ENCODE measurements around the gene KREMEN1. TPM values are rescaled to one million over a fixed set of nuclear protein-coding genes. Genes with fewer than 3 reads are reported as not detected.

Gene KREMEN1
- total and polyA plus RNA-seq, 2 of the 4 experiments (the other 2 are of a cell fraction): 2.9 to 4.6 TPM

DNA sequence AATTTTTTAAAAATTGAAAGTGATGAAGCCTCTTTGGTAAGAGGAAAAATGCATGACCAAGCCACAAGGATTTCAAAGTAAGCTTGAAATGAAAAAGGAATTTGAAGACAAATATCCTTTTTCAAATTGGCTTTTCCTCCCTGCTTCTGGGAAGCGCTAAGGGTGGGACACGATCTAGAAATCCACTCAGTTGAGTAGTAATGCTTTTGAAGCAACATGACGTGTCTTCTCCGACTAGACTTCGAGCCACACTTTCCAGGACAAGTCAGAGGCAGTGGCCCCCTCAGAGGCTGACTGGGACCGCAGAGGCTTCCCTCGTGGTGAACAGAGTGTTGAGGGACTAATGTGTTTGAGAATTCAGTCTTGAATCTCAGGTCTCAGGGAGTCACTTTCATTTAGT lies 39.8 kb downstream of the KREMEN1 start:
- H3K9me3 ChIP-seq (ENCODE audit: control insufficient read depth, insufficient read depth, low read length): no peaks in the 10 kb centered on the region
- peak overlapping the region; percentile 15; the same call in 1 of the 3 replicates for H2BK15ac ChIP-seq (ENCODE audit: low read depth, low read length)
- no peak for TF ChIP-seq POLR2A (IDR thresholded peaks at IDR 0.05; ENCODE audit: low read depth, low read length)
- no peak for TF ChIP-seq CEBPB (IDR thresholded peaks at IDR 0.05; ENCODE audit: low read depth, low read length)
- no peak for TF ChIP-seq RAD21 (IDR thresholded peaks at IDR 0.05; ENCODE audit: low read length)
- TF ChIP-seq RCOR1 (IDR thresholded peaks at IDR 0.05; ENCODE audit: insufficient replicate concordance, low read length): no peak
- no peak for TF ChIP-seq USF2 (IDR thresholded peaks at IDR 0.05; ENCODE audit: low read depth, low read length)
- no peak for TF ChIP-seq ELK1 (IDR thresholded peaks at IDR 0.05; ENCODE audit: borderline replicate concordance, low read depth, low read length)
- TF ChIP-seq CHD1 (IDR thresholded peaks at IDR 0.05; ENCODE audit: low read depth, low read length): no peak
- no peak for TF ChIP-seq MAZ (IDR thresholded peaks at IDR 0.05; ENCODE audit: borderline replicate concordance, low read depth, low read length)
- no peak for TF ChIP-seq MAFK (IDR thresholded peaks at IDR 0.05; ENCODE audit: low read depth, low read length)
- TF ChIP-seq CTCF (conservative IDR thresholded peaks at IDR 0.05; ENCODE audit: low read depth, low read length): no peak
- no peak for TF ChIP-seq RFX5 (IDR thresholded peaks at IDR 0.05; ENCODE audit: low read depth, low read length)
- TF ChIP-seq SMC3 (IDR thresholded peaks at IDR 0.05; ENCODE audit: low read depth, low read length): no peak
- TF ChIP-seq NFE2L2 (IDR thresholded peaks at IDR 0.05; ENCODE audit: low read depth, low read length): no peak
- TF ChIP-seq FOS (IDR thresholded peaks at IDR 0.05; ENCODE audit: low read depth, low read length): no peak
- TF ChIP-seq MXI1 (IDR thresholded peaks at IDR 0.05; ENCODE audit: borderline replicate concordance, low read depth, low read length): no peak
- no peak for TF ChIP-seq BHLHE40 (IDR thresholded peaks at IDR 0.05; ENCODE audit: low read depth, low read length)
- CTCF ChIA-PET: interaction anchor here (1.0 kb wide), 1 partner anchor 41 kb away, joined by 3 read pairs; no protein-coding TSS in a partner anchor
- ATAC-seq (ENCODE audit: low read depth) (no peak), DNase-seq (peak; percentile 8)
- no peaks in the 10 kb centered on the region for H3K36me3 ChIP-seq (ENCODE audit: control insufficient read depth, insufficient read depth, low read length)
- intact Hi-C loops (cut with micrococcal nuclease): no loop called here
- peak overlapping the region; percentile 52; the same call in 1 of the 2 replicates for H4K91ac ChIP-seq (ENCODE audit: insufficient read depth, low read depth, low read length)
- peak overlapping the region; percentile 69 for H2BK20ac ChIP-seq (ENCODE audit: low read depth, low read length)
- H3K79me1 ChIP-seq (ENCODE audit: low read depth in 1 of 2, low read length in 2 of 2): 0 out of 4 replicates have a peak, but pooled peaks cover 0 to 3% of the 10 kb centered on the region in 2 experiments
- H2BK5ac ChIP-seq (ENCODE audit: low read depth, low read length, poor library complexity, severe bottlenecking): no peak overlapping the region
- peak overlapping the region; percentile 38 for H3K4me2 ChIP-seq (ENCODE audit: low read depth, low read length)
- no peaks in the 10 kb centered on the region for H3K27me3 ChIP-seq (ENCODE audit: control insufficient read depth, insufficient read depth, low read length)
- H3K23ac ChIP-seq (ENCODE audit: low read depth, low read length): peak overlapping the region; percentile 54; the same call in 1 of the 2 replicates
- peak overlapping the region; percentile 77 for H3K4ac ChIP-seq (ENCODE audit: low read depth, low read length)
- peaks cover 28% of the 10 kb centered on the region for H3K4me1 ChIP-seq (ENCODE audit: control insufficient read depth, insufficient read depth, low read length)
- peak overlapping the region; percentile 56 for H3K18ac ChIP-seq (ENCODE audit: low read depth, low read length)
- H2AK9ac ChIP-seq (replicated peaks; ENCODE audit: low read depth, low read length, poor library complexity): no peak overlapping the region
- 0 out of 2 replicates have a peak, but pooled peaks cover 4% of the 10 kb centered on the region for H4K20me1 ChIP-seq (ENCODE audit: insufficient read depth, low read length)
- peak overlapping the region; percentile 48 for H3K14ac ChIP-seq (replicated peaks; ENCODE audit: low read depth, low read length)
- H4K8ac ChIP-seq (ENCODE audit: low read depth in 2 of 2, low read length in 2 of 2): peak overlapping the region in 1 of 2 experiments; percentile 41; a peak in 2 of 4 replicates
- no TSS peak for BruUV-seq (replicated peaks)
- in situ Hi-C loops (cut with MboI; ENCODE audit: low sequenced_read_pairs): no loop called here
- dilution Hi-C loops (cut with HindIII; ENCODE audit: low sequenced_read_pairs, unreplicated experiment): no loop called here
- no peak overlapping the region for H3K9ac ChIP-seq (ENCODE audit: low read depth, low read length)
- peak overlapping the region; percentile 45 for H2AFZ ChIP-seq (replicated peaks; ENCODE audit: low read length, poor library complexity)
- H4K5ac ChIP-seq (ENCODE audit: low read depth, low read length): no peak overlapping the region
- POLR2A ChIA-PET (ENCODE audit: unreplicated experiment): no interaction called here
- H3K4me3 ChIP-seq (ENCODE audit: insufficient read depth, low read depth, low read length): no peak overlapping the region
- H3K56ac ChIP-seq (ENCODE audit: extremely low read depth, insufficient read depth, low read length): no peak overlapping the region
- H3K27ac ChIP-seq (ENCODE audit: insufficient read depth, low read length): peak overlapping the region; percentile 0; the same call in 1 of the 2 replicates
- H3K9me1 ChIP-seq (ENCODE audit: insufficient read depth, low read length): peaks cover 19% of the 10 kb centered on the region
- H2AK5ac ChIP-seq (ENCODE audit: low read depth, low read length): peak overlapping the region; percentile 57
- peak overlapping the region; percentile 56 for H2BK120ac ChIP-seq (ENCODE audit: low read depth, low read length)
- 49% methylated on average over 5 of the region's 7 CpGs; no CpG with 5 or more reads in 1 of the 2 experiments for WGBS, 2 experiments (ENCODE audit: extremely low coverage in 2 of 2, insufficient read length in 1 of 2)
